AG04449 (cell line): ENCODE measurements around the gene KRTAP10-7.
"Not testable (repeated sequence)": the region's sequence is repeated elsewhere in the genome, so short reads cannot be mapped to it uniquely, and the experiment has no call there.

Source experiments
- CTCF ChIA-PET: fragments of 350-600 bp; formaldehyde crosslinking; extraction: SDS; loops from one replicate; lab custom pipeline; 2021; ENCODE audit warnings: antibody characterized with exemption; lab: Yijun Ruan, JAX
- POLR2A ChIA-PET: fragments of 400-600, 350-600 bp; formaldehyde crosslinking; extraction: SDS; loops from one replicate; lab custom pipeline; 2020; ENCODE audit warnings: antibody characterized with exemption, inconsistent platforms; lab: Yijun Ruan, JAX
- DNase-seq: peaks from one replicate; pipeline ENCODE4 v3.0.0-alpha.2; 2010; ENCODE audit warnings: low read depth, low spot score
- H3K4me3 ChIP-seq: 2 replicates; pipeline ENCODE4 v1.5.1; 2011; ENCODE audit warnings: low read depth, mild to moderate bottlenecking, control low read depth, low read length
- CTCF ChIP-seq: IDR thresholded peaks from one replicate; pipeline ENCODE4 v1.5.1; 2011; ENCODE audit warnings: mild to moderate bottlenecking, moderate library complexity, low read length, control low read depth, inconsistent platforms; ENCODE audit not compliant: insufficient read depth; ENCODE audit errors: missing control alignments

KRTAP10-7 gene

GRCh38 chr21:44628707-44629391 lies 28.5 kb downstream of the KRTAP10-7 start:
- H3K4me3 ChIP-seq = no peak overlapping the region
- POLR2A ChIA-PET = no interaction called here
- CTCF ChIA-PET = no interaction called here
- no peak for DNase-seq
- TF ChIP-seq CTCF = no peak

DNA sequence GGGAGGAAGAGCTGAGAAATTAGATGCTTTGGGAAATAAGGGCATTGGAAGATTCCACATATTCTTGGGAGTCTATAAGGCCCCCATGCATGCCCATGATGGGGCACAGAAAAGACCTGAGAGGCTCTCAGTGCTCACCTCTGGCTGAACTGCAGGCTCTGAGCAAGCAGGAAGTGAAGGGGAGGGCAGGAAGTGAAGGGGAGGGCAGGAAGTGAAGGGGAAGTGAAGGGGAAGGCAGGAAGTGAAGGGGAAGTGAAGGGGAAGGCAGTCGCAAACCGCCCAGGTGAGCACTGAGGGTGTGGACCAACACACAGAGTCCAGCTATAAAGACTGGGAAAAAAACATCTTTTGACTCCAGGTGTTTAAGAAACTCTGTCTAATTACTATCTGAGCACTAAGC lies 30.0 kb downstream of the KRTAP10-7 start:
- POLR2A ChIA-PET = no interaction called here
- TF ChIP-seq CTCF = no peak
- DNase-seq = no peak
- H3K4me3 ChIP-seq = no peak overlapping the region
- CTCF ChIA-PET = no interaction called here

GRCh38 chr21:44632067-44632466 lies 31.7 kb downstream of the KRTAP10-7 start:
- ChIA-PET POLR2A (no interaction called here), CTCF (no interaction called here)
- no peak overlapping the region for H3K4me3 ChIP-seq
- TF ChIP-seq CTCF = no peak
- no peak for DNase-seq

GRCh38 chr21:44636209-44637017 lies 36.0 kb downstream of the KRTAP10-7 start:
- CTCF ChIA-PET = no interaction called here
- no peak for DNase-seq
- POLR2A ChIA-PET = no interaction called here
- no peak for TF ChIP-seq CTCF
- H3K4me3 ChIP-seq = no peak overlapping the region

DNA sequence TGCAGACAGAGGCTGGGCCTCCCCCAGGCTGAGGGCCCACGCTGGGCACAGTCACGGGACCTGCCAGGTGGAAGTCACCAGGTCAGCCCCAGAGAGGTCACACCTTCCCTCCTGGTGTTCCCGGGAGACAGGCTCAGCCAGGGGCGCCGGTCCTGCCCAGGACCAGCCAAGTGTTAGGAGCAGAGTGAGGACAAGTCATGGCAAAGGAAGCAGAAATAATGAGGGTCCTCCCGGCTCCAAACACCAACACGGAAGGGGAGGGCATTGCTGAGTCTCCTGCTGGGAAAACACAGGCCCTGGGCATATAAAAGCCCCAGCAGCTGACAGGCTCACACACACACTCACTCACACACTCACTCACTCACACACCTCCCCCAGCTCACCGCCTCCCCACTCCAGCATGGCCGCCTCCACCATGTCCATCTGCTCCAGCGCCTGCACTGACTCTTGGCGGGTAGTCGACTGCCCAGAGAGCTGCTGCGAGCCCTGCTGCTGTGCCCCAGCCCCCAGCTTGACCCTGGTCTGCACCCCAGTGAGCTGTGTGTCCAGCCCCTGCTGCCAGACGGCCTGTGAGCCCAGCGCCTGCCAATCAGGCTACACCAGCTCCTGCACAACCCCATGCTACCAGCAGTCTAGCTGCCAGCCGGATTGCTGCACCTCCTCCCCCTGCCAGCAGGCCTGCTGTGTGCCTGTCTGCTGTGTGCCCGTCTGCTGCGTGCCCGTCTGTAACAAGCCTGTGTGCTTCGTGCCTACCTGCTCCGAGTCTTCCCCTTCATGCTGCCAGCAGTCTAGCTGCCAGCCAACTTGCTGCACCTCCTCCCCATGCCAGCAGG lies 36.8 kb downstream of the KRTAP10-7 start, which contains the start of gene KRTAP10-10:
KRTAP10-10 (plus strand) TSS at position 339 of the 833 bp plus-strand sequence; CDS start at position 401, 62 bp downstream.
- no peak for DNase-seq
- H3K4me3 ChIP-seq = no peak within 1 kb of the TSS
- CTCF ChIA-PET = no interaction called here
- no peak for TF ChIP-seq CTCF
- POLR2A ChIA-PET = no interaction called here

- POLR2A ChIA-PET, DNase-seq, H3K4me3 ChIP-seq, CTCF ChIA-PET: not testable (repeated sequence)
These were observed 37.5 kb downstream of the KRTAP10-7 start for GRCh38 chr21:44637851-44638348.

DNA sequence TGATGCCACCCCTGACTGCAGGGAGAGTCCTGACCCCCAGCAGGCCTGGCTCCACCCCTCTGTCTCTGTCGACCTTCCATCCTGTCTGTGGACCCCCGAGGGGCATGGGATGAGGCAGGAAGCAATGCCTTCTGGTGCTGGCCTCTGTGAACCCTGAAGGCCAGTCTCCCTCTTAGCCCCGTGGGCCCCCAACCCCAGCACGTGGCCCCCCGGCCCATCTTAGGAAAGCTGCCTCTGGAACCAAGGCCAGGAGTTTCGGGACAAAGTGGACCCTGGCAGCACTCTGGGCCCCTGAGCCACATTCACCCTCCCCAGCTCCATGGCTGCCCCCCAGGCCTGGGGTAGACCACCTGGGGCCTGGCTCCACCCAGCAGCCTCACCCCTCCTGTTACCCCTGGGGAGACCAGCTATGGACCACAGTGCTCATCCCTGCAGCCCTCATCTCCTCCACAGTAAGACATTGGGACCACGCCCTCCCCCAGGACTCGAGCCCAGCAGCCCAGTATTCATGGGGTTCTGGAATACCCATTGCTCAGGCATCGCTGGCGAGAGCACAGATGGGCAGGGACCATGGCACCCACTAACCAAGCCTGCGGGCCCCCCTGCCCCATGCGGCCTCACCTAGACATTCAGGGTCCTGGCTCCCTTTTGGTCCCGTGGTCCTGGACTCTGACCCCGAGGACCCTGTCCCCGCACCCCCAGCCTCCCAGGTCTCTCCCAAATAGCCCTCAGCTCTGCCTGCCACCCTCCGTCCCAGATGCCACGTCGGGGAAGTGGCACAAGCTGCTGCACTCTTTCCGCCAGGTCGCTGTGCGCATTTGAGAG lies 38.3 kb downstream of the KRTAP10-7 start:
- DNase-seq, POLR2A ChIA-PET, H3K4me3 ChIP-seq, CTCF ChIA-PET: not testable (repeated sequence)
